HG02870 (cell line): ENCODE data around the gene TMEM176B.
"Not testable (repeated sequence)": the region's sequence is repeated elsewhere in the genome, so short reads cannot be mapped to it uniquely, and the experiment has no call there.

Source experiments
- ATAC-seq: cut with Tn5 transposase; IDR thresholded peaks from one replicate; pipeline ENCODE4 v1.9.1; 2021; ENCODE audit warnings: mild to moderate bottlenecking, moderate library complexity; ENCODE audit not compliant: unreplicated experiment

The TMEM176B gene

GRCh38 chr7:150823484-150824126, 23.4 kb upstream of the TMEM176B start:
- ATAC-seq = no peak

GRCh38 chr7:150823043-150823442, 22.9 kb upstream of the TMEM176B start:
- no peak for ATAC-seq

- ATAC-seq = no peak
Measured at GRCh38 chr7:150820578-150821198, 20.5 kb upstream of the TMEM176B start.

GRCh38 chr7:150820148-150820547, 20.0 kb upstream of the TMEM176B start:
- no peak for ATAC-seq

- ATAC-seq = no peak
Measured at GRCh38 chr7:150818971-150819370, 18.8 kb upstream of the TMEM176B start.

GRCh38 chr7:150814328-150815001, 14.3 kb upstream of the TMEM176B start:
- no peak for ATAC-seq

GRCh38 chr7:150807616-150808438, 7.7 kb upstream of the TMEM176B start:
- not testable (repeated sequence) for ATAC-seq

GRCh38 chr7:150806863-150807262, 6.7 kb upstream of the TMEM176B start:
- ATAC-seq = no peak

- no peak for ATAC-seq
Measured at GRCh38 chr7:150806454-150806853, 6.3 kb upstream of the TMEM176B start.

- ATAC-seq = no peak
Measured at GRCh38 chr7:150805864-150806263, 5.7 kb upstream of the TMEM176B start.

GRCh38 chr7:150804802-150805201, 4.6 kb upstream of the TMEM176B start:
- no peak for ATAC-seq

GRCh38 chr7:150803161-150803860, 3.1 kb upstream of the TMEM176B start:
- no peak for ATAC-seq

- no peak for ATAC-seq
Measured at GRCh38 chr7:150801946-150802771, 2.0 kb upstream of the TMEM176B start.

- no peak for ATAC-seq
Measured at GRCh38 chr7:150801242-150801945, 1.2 kb upstream of the TMEM176B start.

- no peak for ATAC-seq
Measured at GRCh38 chr7:150800581-150801241, 547 bp upstream of the TMEM176B start, which contains the start of gene TMEM176A. TMEM176A (plus strand) TSS chr7:150800769; CDS start chr7:150801551, 782 bp downstream.

- ATAC-seq = no peak
Measured at GRCh38 chr7:150799156-150799555, 1.0 kb downstream of the TMEM176B start.

- no peak for ATAC-seq
Measured at GRCh38 chr7:150797661-150798060, 2.5 kb downstream of the TMEM176B start.

- no peak for ATAC-seq
Measured at GRCh38 chr7:150793569-150794238, 6.5 kb downstream of the TMEM176B start.
